ENCODE data around the gene GALNT10.

Gene GALNT10

DNA sequence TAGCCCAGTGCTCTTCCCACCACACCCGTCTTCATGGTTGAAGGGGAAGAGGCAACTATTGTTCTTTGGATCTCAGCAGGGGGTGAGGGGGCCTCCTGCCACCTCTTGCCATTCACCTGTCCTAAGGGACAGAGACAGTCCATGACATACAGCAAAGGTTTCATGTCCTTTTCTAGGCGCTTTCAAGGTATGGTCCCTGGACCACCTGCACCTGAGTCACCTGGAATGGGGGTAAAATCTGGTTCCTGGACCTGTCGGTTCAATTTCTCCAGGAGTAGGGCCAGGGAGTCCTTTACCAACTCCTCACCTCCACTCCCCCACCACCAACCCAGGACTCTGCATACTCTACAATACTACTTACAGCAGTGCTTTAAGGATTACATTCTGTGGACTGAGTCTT is 221.8 kb downstream of the GALNT10 start:
- DNase-seq, result no peak

DNA sequence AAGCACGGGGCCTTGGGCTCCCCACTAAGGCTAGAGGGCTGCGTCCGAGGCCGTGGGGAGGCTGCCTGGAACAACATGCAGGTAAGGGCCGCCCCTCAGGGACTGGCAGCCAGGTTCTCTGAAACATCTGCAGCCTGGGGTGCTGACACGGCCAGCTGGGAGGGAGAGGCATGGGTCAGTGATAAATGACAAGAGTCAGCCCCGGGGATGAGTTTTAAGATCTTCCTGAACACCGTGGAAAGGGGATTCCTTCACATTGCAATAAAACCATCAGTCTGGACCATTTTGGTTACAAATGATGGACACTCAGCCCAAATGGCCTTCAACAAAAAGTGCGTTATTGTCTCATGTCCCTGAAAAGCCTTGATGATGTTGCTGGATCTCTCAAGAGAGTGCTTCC is 222.4 kb downstream of the GALNT10 start:
- DNase-seq, result no peak

DNA sequence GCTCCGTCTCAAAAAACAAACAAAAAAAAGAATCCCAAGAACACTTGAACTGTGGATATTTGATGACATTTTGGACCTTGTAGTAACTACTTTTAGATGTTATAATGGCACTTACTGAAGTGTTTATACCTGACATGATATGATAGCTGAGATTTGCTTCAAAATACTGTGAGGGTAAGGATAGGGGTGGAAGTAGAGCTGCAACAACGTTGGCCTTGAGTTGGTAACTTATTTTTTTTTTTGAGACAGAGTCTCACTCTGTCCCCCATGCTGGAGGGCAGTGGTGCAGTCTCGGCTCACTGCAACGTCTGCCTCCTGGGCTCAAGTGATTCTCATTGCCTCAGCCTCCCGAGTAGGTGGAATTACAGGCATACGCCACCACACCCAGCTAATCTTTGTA is 224.6 kb downstream of the GALNT10 start:
- DNase-seq, result no peak

DNA sequence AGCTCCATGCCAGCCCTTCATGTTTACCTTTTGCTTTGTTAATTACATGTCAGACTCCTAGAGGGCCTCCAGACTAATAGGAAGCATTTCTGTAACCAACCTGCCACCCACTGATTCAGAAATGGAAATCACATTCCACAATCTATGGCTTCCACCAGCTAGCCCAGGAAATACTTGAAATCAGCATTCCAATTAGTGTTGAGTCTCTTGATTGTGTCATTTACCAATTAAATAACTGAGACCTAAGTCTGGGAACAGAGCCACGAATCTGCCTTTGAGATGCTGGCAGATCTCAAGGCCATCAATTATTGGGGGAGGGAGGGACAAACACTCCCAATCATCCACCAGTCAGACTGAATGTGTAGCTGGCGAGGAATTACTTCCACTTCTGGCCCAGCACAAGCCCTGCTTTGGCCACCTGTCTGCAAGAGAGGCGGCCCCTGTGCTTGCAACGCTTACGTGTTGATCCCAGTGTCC is 227.8 kb downstream of the GALNT10 start:
- no peak for DNase-seq

DNA sequence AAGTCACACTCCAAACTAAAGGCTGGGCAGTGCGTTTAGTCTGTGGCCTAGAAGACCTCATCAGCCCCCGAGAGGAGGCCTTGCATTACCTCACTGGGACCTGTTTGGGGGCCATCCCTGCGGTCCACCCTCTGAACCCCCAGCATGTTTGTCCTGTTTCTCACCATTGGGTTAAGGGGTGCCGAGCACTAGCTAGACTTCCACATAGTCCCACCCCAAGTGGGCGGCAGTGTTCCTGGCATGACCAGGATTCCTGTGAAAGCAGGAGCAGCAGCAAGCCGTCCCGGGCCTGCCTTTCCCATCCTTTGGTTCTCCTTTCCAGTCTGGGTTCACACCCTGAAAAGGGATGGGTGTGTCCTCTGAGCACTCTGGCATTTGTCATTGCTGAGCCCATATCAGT is 228.7 kb downstream of the GALNT10 start:
- DNase-seq, result no peak

DNA sequence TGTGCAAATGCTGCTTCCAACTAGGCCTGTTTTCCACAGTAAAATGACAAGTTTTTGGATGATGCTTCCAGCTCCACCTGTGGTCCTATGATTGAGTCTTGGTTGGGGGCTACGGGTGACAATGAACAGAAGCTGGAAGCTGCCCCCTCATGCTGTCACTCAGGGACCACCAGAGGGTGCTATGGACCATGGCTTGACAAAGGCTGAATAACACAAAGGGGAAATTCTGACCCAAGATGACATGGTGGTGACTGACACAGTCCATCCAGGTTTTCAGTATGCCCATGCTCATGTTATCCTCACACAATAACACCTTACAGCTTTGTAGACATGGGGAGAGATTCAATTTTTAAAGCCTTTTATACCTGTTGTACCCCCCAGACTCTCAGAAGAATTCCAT is 231.3 kb downstream of the GALNT10 start:
- no peak for DNase-seq

DNA sequence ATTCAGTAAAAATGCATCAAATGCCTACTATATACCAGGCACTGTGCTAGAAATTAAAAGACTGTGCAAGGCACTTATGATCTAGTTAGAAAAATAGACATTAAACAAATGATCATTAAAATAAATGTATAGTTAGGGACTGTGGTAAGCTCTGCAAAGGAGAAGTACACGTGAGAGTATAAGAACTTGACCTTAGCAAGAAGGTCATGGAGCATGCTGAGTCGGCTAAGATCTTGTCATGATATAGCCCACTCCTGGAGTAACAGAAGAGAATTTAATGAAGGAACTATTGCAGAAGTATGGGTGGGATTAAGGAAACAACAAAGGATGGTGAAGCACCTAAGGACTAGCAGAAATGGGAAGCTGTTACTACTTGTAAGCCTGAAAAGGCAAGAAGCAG is 231.8 kb downstream of the GALNT10 start:
- DNase-seq, result no peak

DNA sequence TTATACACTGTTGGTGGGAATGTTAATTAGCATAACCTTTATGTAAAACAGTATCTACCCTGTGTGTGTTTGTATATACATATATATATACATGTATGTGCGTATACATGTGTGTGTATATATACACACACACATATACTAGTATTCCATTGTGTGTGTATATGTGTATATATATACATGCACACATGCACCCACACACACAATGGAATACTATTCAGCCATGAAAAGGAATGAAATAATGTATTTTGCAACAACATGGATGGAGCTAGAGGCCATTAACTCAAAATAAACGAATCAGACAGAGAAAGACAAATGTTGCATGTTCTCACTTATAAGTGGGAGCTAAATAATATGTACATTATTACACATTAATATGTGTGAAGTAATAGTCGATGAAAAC is 237.7 kb downstream of the GALNT10 start:
- DNase-seq, result no peak

DNA sequence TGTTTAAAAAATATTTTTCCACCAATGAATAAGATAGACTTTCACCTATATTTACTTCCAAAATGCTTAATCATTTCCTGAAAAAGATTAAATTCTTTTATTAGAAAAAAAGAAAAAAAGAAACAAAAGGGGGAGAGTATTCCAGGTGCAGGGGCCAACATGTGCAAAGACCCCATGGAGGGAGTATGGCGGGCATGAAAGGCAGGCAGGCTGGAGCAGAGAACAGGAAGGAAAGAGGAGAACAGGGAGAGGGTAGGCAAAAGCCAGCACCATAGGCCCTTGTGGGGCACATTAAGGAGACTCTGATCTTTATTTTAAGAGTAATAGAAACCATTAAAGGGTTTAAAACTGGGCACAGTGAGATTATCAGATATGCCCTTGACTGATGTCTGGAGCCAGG is 238.8 kb downstream of the GALNT10 start:
- no peak for DNase-seq

DNA sequence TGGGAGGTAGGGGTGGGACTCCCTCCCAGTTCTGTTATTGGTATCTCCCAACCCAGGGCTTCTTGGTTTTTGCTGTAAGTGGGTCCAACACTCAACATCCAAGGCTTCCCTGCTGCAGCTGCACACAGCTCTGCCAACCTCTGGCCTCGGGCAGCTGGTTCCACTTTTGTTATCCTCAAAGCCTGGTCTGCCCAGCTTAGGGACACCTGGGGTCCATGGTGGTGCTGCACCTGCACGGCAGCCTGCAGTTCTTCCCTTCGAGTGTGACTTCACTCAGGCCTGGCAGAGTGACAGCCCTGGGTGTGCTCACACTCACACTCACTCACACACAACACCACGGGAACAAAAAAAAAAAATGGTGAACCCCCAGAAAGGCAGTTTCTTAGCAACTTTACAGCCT is 239.9 kb downstream of the GALNT10 start:
- DNase-seq, result no peak

DNA sequence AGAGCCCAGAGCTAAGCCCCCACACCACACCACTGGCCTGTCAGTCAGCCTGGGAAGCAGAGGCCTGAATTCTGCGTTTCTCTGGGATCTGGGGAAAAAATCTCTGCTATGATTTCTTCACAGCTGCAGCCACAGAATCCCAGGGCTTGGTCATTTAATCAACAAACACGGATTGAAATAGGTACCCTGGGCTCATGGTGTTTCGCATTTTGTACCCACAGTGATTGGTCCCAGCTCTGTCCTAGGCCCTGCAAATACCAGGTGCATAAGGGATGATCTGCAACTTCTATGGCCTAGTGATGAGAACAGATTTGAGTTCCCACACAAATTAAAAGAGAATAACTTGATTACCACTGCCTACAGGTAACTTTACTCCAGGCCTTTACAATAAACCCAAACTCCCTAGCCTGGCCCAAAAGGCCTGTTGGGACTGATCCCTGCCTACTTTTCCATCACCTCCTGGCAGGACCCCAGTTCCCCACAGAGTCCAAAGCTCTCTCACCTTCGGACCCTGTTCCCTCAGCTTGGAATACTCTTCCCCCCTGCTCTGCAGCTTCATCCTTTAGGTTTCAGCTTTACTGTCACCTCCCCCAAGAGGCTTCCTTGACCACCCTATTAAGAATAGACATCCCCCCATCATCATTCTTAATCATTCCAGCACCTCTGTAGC is 240.6 kb downstream of the GALNT10 start:
- DNase-seq, result no peak

DNA sequence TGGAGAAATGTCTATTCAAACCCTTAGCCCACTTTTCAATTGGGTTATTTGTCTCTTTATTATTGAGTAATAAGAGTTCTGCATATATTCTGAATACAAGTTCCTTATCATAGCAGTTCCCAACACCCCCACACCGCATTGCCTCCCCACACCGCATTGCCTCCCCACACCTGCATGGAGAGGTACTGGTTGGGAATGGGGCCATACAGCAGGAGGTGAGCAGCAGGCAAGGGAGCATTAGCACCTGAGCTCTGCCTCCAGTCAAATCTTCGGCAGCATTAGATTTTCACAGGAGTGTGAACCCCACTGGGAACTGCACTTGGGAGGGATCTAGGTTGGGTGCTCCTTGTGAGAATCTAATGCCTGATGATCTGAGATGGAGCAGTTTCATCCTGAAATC is 244.7 kb downstream of the GALNT10 start:
- DNase-seq, result no peak

DNA sequence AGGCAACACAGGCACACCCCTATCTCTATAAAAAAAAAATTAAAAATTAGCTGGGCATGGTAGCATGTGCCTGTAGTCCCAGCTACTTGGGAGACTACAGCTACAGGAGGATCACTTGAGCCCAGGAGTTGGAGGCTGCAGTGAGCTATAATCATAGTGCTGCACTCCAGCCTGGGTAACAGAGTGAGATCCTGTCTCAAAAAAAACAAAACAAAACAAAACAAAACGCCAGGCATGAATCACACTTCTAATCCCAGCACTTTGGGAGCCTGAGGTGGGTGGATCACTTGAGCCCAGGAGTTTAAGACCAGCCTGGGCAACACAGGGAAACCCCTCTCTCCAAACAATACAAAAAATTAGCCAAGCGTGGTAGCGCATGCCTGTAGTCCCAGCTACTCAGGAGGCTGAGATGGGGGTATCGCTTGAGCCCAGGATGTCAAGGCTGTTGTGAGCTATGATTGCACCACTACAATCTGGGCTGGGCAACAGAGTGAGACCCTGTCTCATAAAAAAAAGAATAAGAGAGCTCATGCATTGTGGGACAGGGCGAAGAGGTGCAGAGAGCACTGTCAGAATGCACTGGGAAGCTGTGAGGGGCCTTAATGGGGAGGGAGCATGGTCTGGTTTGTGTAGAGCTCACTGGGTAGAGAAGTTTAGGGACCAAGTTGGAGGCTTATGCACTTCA is 246.9 kb downstream of the GALNT10 start:
- no peak for DNase-seq

DNA sequence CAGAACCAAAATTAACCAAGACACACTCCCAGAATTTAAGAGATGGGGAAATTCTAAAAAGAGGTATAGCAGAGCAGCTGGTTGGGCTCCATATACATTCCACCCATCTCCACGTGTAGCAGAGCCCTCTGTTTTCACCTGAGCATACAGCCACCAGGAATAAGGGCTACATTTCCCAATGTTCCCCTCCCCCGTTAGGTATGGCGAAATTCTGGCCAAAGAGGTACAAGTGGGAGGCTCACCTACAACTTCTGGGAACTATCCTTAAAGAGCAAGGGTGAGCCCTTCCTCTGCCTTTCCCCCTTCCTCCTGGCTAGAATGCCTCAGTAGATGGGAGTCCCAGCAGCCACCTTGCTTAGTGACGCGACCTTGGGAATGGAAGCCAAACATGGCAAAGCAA is 250.0 kb downstream of the GALNT10 start:
- no peak for DNase-seq

DNA sequence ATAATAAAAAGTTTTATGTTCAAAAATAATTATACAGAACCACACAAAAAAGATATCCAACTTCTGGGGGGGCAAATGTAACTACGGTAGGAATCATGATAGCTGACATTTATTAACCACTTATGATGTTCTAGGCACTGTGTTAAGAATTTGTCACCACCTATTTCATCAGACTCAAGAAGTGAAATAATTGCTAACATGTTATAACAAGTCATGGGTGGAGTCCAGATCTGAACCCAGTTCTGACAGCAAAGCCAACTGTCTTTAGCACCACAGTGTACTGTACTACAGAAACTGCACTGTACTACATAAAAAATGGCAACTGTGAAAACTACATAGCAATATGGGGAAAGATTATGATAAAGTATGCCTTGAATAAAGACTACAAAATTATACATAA is 252.3 kb downstream of the GALNT10 start:
- DNase-seq, result no peak

DNA sequence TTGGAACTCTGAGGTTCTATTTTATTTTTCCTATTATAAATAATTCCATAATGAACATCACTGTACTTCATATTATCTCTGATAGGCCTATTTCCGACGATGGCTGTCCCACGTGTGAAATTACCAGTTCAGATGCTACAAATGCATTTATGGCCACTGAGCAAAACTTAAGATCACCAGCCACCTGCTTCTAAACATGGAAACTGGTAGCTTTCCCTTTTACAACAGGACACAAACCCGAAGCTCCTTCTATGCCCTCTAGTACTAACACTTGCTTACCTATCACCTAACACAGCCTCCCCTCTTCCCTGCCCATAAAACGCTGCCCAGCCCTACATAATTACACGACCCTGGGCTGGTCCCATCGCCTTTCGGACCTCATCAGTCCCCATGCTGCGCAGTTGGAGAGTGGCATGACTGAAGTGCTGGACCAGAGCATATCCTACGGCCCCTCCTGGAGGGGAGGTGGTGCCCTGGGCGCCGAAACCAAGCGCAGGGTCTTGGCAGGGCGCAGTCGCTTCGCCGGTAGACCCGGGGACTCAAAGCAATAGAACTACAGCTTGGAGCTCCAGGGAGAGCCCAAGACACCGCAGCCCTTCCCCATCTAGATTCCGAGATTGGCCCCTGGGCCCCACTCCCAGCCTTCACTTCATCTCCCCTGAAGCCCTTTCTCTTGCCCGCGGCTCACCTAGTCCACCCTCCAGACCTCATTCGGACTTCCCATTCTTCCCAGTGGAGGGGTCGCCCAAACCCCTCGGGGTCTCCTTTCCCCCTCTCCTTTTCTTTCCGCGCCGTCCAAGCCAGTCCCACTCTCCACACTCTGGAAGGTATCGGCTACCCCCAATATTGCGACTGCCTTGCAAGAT is 254.3 kb downstream of the GALNT10 start:
- no peak for DNase-seq

DNA sequence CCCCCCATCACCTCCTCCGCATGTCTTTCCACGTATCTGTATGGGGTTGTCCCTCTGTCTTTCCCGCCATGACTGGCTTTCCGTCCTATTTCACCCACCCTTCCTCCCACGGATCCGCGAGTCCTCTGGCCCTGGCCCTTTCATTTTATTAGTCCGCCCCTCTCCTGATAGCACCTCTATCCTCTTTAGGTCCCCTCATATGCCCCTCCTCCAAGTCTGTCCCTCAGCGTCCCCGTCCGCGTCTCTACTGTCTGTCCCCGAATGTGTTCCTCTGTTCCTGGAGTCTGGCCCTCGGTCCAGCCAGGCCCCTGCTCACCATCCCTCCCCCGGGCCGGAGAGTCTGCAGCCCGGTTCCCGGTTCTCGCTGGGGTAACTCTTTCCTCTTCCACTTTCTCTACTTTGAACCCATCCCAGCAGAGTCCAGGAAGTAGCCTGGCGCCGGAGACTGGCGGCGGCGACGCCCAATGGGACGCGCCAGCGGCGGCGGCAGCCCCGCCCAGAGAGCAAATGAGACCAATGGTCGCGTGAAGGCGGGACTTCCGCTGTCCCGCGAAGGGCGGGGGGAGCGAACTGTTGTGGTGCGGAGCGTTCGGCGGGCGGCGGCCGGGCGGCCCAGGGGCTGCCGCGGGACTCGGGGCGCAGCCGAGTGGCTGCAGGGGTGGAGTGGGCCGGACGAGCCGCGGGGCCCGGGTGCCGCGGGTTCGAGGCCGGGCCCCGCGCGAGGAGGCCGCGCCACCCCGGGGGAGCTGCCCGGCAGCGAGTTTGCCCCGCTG is 255.1 kb downstream of the GALNT10 start, which contains the start of gene SAP30L:
Gene SAP30L, plus strand, starts transcription at position 576 of the 773 bp plus-strand sequence. CDS start 608 bp downstream, outside the sequence.
- peak; percentile 75 for DNase-seq

DNA sequence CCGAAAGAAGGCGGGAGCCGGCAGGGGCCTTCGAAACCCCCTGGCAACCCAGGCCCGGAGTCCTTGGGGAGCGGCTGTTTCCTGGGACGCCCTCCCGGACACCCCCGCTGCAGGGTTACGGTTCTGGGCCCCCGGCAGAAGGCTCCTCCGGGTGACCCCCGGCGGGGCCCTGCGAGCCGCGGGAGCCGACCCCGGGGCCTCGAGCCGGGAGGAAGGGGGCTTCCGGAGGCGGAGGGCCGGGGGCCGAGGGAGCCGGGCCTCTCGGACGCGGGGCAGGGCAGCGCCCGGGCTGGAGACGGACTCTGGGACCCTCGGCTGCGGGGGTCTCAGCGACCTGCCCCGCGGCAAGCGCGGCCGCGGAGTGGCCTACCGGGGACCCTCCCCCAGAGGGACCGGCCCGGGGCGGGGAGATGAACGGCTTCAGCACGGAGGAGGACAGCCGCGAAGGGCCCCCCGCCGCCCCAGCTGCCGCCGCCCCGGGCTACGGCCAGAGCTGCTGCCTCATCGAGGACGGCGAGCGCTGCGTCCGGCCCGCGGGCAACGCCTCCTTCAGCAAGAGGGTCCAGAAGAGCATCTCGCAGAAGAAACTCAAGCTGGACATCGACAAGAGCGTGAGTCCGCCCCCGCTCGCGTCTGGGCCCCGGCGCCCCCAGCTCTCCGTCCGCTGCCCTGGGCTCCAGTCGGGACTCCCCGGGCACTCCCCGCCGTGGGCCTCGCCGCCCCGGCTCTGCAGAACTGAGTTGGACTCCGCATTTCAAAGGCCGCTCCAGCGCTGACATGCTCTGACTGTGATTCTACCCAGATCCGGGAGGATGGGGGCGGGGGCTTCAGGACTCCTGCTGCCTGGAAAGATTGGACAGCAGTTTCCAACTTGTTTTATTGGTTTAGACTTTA is 255.9 kb downstream of the GALNT10 start:
- no peak for DNase-seq

DNA sequence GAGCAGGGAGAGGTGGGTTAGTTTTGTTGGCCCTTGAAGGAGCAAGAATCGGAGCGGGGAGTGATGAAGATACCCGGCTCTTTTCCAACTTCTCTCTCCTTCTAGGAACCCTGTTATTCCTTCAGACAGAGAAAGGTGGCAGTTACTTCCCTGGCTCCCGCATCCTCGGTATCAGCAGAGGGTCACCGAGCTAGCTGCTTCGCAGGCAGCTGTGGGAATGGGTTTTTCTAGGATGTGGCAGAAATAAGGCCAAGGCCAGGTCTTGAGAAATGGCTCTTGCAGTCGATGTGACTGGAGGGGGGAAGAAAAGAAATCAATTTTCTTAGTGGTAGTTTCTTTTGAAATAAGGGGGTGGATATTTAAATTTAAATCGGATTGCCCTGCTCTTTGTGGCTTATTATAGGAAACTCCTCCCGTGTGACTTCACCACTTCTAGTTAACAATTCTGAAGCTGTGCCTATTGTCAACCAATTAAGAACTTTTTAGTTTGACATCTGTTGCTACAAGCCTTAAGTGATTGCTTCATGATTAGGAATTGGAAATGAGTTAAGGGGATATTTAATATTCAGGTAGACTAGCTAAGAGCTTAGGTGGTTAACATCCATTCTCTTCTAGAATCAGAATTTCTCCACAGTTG is 256.7 kb downstream of the GALNT10 start:
- DNase-seq, result no peak

DNA sequence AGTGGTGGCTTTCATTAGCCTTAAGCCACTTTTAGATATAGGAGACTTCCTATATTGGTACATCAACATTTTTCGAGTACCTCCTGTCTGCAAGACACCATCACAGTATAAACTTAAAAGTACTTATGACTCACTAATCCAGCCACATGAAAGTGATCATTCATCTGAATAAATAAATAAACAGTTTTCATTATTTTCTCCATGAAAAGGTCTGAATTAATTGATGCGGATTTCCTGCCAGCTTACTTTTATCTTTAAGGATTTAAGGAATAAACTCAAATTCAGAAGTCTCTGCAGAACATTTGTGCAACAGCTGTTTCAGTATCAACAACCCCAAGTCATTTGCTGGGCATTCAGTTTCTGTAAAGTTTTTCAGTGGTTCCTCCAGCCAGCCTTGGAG is 259.3 kb downstream of the GALNT10 start:
- no peak for DNase-seq

DNA sequence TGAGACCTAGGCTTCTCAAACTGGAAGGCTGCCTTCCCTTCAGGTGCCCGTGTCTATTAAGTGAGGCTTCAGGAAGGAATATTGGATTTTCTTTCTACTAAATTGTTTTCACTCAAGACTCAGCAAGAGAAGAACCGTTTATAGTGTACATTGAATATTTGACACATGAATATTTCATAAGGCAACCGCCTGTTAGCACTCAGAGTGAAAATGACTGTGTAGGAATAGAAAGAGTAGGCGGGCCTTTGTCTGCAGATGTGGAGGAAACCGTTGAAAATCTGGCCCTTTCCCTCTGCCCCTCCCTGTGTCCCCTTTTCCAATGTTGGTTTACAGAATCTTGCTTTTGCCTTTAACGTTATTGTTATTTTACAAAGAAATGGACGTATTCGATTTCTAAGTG is 261.4 kb downstream of the GALNT10 start:
- no peak for DNase-seq
